Measurements from ENCODE around the gene ATE1.

DNA sequence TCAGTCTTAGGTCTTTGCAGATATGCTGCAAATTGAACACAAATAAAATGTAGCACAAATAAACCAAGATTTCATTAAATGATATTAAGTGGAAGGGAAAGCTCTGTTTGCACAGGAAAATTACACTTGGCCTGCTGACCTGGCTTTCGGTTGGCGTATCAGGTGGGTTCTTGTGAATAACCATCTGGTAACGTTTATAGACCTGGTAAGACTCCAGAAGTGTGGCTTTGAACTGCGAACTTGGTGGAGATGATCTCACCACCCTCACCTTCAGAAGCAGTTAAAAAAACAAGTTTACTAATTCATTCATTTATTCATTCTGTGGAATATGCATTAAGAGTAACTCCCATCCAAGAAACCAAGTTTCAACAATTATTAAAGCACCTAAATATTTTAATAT is 28.1 kb downstream of the ATE1 start:
- TF ChIP-seq, protein P1, sequence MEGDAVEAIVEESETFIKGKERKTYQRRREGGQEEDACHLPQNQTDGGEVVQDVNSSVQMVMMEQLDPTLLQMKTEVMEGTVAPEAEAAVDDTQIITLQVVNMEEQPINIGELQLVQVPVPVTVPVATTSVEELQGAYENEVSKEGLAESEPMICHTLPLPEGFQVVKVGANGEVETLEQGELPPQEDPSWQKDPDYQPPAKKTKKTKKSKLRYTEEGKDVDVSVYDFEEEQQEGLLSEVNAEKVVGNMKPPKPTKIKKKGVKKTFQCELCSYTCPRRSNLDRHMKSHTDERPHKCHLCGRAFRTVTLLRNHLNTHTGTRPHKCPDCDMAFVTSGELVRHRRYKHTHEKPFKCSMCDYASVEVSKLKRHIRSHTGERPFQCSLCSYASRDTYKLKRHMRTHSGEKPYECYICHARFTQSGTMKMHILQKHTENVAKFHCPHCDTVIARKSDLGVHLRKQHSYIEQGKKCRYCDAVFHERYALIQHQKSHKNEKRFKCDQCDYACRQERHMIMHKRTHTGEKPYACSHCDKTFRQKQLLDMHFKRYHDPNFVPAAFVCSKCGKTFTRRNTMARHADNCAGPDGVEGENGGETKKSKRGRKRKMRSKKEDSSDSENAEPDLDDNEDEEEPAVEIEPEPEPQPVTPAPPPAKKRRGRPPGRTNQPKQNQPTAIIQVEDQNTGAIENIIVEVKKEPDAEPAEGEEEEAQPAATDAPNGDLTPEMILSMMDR (IDR thresholded peaks at IDR 0.05; ENCODE audit: poor library complexity): no peak
- no peak for TF ChIP-seq EZH2 (IDR thresholded peaks at IDR 0.05; ENCODE audit: borderline replicate concordance)
- no peak for TF ChIP-seq EZH2phosphoT487 (IDR thresholded peaks at IDR 0.05; ENCODE audit: low read depth, severe bottlenecking, unreplicated experiment)

Measured in hepatocyte (in vitro differentiated cells).